ENCODE results near the gene RGS9. TPM values are rescaled to one million over a fixed set of nuclear protein-coding genes. Genes with fewer than 3 reads are reported as not detected.

The RGS9 gene
- total and polyA plus RNA-seq, 4 donors: 1.0 to 4.0 (median 2.1) TPM

- 6% methylated on average over 55 of the region's 55 CpGs for WGBS
Observed at GRCh38 chr17:65122836-65123756, 14.1 kb upstream of the RGS9 start.

More at GRCh38 chr17:65122836-65123756, 14.1 kb upstream of the RGS9 start:
- H3K4me3 ChIP-seq (ENCODE audit: low read depth in 1 of 3, low read length in 3 of 3): peak overlapping the region; percentile 65 to 81 (median 72)
- peak; percentile 83 for DNase-seq (ENCODE audit: low spot score)
- H3K27ac ChIP-seq (ENCODE audit: low read depth in 1 of 2, low read length in 2 of 2): peak overlapping the region; percentile 84 to 97
- H3K9me3 ChIP-seq (ENCODE audit: control insufficient read depth in 4 of 4, low read length in 3 of 4): no peaks in the 10 kb centered on the region
- no peaks in the 10 kb centered on the region for H3K27me3 ChIP-seq (ENCODE audit: control insufficient read depth in 4 of 4, insufficient read depth in 4 of 4, low read length in 3 of 4)
- H3K36me3 ChIP-seq (ENCODE audit: control insufficient read depth in 4 of 4, insufficient read depth in 3 of 4, low read depth in 1 of 4, low read length in 3 of 4): no peaks in the 10 kb centered on the region
- peak; percentile 78 to 87 for TF ChIP-seq GABPA (IDR thresholded peaks at IDR 0.05 in 1 of 2, conservative IDR thresholded peaks at IDR 0.05 in 1 of 2)
- peak; percentile 51 for TF ChIP-seq SP1 (IDR thresholded peaks at IDR 0.05)
- TF ChIP-seq ZBTB33 (IDR thresholded peaks at IDR 0.05): peak; percentile 34
- peak in 1 of 2 donors; percentile 37 for TF ChIP-seq RXRA (IDR thresholded peaks at IDR 0.05)
- no peak for TF ChIP-seq FOXA1 (IDR thresholded peaks at IDR 0.05)
- TF ChIP-seq EGR1 (IDR thresholded peaks at IDR 0.05; ENCODE audit: low read depth in 2 of 2): no peak
- TF ChIP-seq JUND (IDR thresholded peaks at IDR 0.05): no peak
- TF ChIP-seq YY1 (IDR thresholded peaks at IDR 0.05): peak; percentile 62
- no peak for TF ChIP-seq CTCF (IDR thresholded peaks at IDR 0.05; ENCODE audit: low read depth, low read length, missing input control)
- TF ChIP-seq ATF3 (IDR thresholded peaks at IDR 0.05): no peak
- peak; percentile 29 to 39 for TF ChIP-seq RAD21 (IDR thresholded peaks at IDR 0.05)
- TF ChIP-seq NR2F2 (IDR thresholded peaks at IDR 0.05): peak; percentile 31
- TF ChIP-seq FOXA2 (IDR thresholded peaks at IDR 0.05): no peak
- peak in 1 of 2 donors; percentile 16 for TF ChIP-seq HNF4A (conservative IDR thresholded peaks at IDR 0.05)
- peak; percentile 29 for TF ChIP-seq MAX (IDR thresholded peaks at IDR 0.05)
- TF ChIP-seq TAF1 (conservative IDR thresholded peaks at IDR 0.05): peak; percentile 93
- TF ChIP-seq REST (IDR thresholded peaks at IDR 0.05): peak; percentile 76
- no peak for TF ChIP-seq HNF4G (IDR thresholded peaks at IDR 0.05)
- H3K4me1 ChIP-seq (ENCODE audit: control insufficient read depth in 4 of 4, insufficient read depth in 4 of 4, low read length in 3 of 4): peaks cover 0 to 12% (median under 1%) of the 10 kb centered on the region in 4 donors
- H3K9ac ChIP-seq (ENCODE audit: low read depth in 1 of 2, low read length in 2 of 2): peak overlapping the region; percentile 70 to 90

Measured in liver (tissue), 9 donors.